ENCODE data around the gene COLGALT1. TPM values are rescaled to one million over a fixed set of nuclear protein-coding genes. Genes with fewer than 3 reads are reported as not detected.
"Not testable (repeated sequence)": the region's sequence is repeated elsewhere in the genome, so short reads cannot be mapped to it uniquely, and the experiment has no call there.

Gene COLGALT1
- total and polyA plus RNA-seq, 2 of the 8 experiments (the other 6 are each of a cell fraction or from before 2014, with no cell fraction given) = 44.7 to 58.1 TPM

- not testable (repeated sequence) for H3K27ac ChIP-seq (ENCODE audit: low read depth, low read length); H2AK5ac ChIP-seq (ENCODE audit: low read depth, low read length); H3K56ac ChIP-seq (replicated peaks; ENCODE audit: insufficient read length, low read depth, low read length); H4K91ac ChIP-seq (replicated peaks; ENCODE audit: insufficient read length, low read length); H3K79me1 ChIP-seq (ENCODE audit: low read depth, low read length); H4K5ac ChIP-seq (ENCODE audit: insufficient read length, low read depth, low read length); H2BK5ac ChIP-seq (ENCODE audit: low read depth, low read length); H4K8ac ChIP-seq (ENCODE audit: extremely low read depth, insufficient read depth, low read length); H3K27me3 ChIP-seq (replicated peaks in 1 of 4; ENCODE audit: control insufficient read depth in 3 of 4, extremely low read depth in 1 of 4, insufficient read depth in 3 of 4, low read length in 3 of 4); H3K9me3 ChIP-seq (ENCODE audit: insufficient read depth in 2 of 2, low read depth in 1 of 2, low read length in 1 of 2); FAIRE-seq; H2BK20ac ChIP-seq (ENCODE audit: low read length); H3K4me2 ChIP-seq (ENCODE audit: insufficient read depth in 1 of 2, low read depth in 2 of 2, low read length in 2 of 2); H3K18ac ChIP-seq (ENCODE audit: extremely low read depth, low read length); H2BK15ac ChIP-seq (ENCODE audit: low read length); H3K4ac ChIP-seq (replicated peaks; ENCODE audit: insufficient read length, low read depth, low read length); H2BK120ac ChIP-seq (replicated peaks; ENCODE audit: low read depth, low read length); H3K23ac ChIP-seq (ENCODE audit: insufficient read length); H3K23me2 ChIP-seq (ENCODE audit: low read depth, low read length); H2AFZ ChIP-seq (ENCODE audit: low read length); H3K9ac ChIP-seq (replicated peaks in 1 of 4; ENCODE audit: extremely low read depth in 1 of 4, low read depth in 3 of 4, low read length in 3 of 4); H4K20me1 ChIP-seq (replicated peaks in 1 of 2; ENCODE audit: control insufficient read depth in 1 of 2, insufficient read depth in 2 of 2, low read length in 2 of 2); DNase-seq (ENCODE audit: low read depth in 1 of 2, low spot score in 2 of 2); H3K36me3 ChIP-seq (ENCODE audit: control insufficient read depth in 2 of 4, insufficient read depth in 4 of 4, low read length in 3 of 4); H3K4me1 ChIP-seq (replicated peaks in 1 of 4; ENCODE audit: control insufficient read depth in 3 of 4, insufficient read depth in 4 of 4, low read length in 3 of 4); H3K4me3 ChIP-seq (ENCODE audit: extremely low read depth in 1 of 4, insufficient read depth in 2 of 4, low read depth in 3 of 4, low read length in 4 of 4); H2BK12ac ChIP-seq (ENCODE audit: low read depth, low read length); H3K14ac ChIP-seq (ENCODE audit: insufficient read length)
- H3K79me2 ChIP-seq (ENCODE audit: control insufficient read depth in 1 of 2, insufficient read depth in 2 of 2, low read length in 2 of 2) = peaks cover 0 to 13% of the 10 kb centered on the region in 2 experiments; a peak in 1 of 4 replicates
- ChIA-PET CTCF (ENCODE audit: partially characterized antibody) (interaction anchor here (14.0 kb wide), 1 partner anchor 11 kb away, joined by 130 read pairs; no protein-coding TSS in a partner anchor), POLR2A (ENCODE audit: partially characterized antibody) (interaction anchor here (0.6 to 1.7 kb wide), 3 partner anchors 12 to 1080 kb away, joined by 3 read pairs; partner anchors contain the start of gene REX1BD)
- WGBS, 2 experiments (ENCODE audit: extremely low coverage in 1 of 2, insufficient coverage in 1 of 2, insufficient read length in 1 of 2, insufficient replicate concordance in 2 of 2, low coverage in 1 of 2, low lambda C conversion rate in 2 of 2, missing lambda C conversion rate in 1 of 2) = 84% methylated on average over 3 of the region's 3 CpGs; no CpG with 5 or more reads in 1 of the 2 experiments
These were observed 46.9 kb upstream of the COLGALT1 start for GRCh38 chr19:17508558-17508933.
